SU-DHL-6 (cell line): Measurements from ENCODE around the gene RASGRP1.

Experiments
- CTCF ChIP-seq: fragments of 200-600 bp; sonication (generic); IDR thresholded peaks from one replicate; pipeline ENCODE4 v1.5.1; 2017; ENCODE audit warnings: antibody characterized with exemption, mild to moderate bottlenecking, low read length, moderate library complexity; ENCODE audit not compliant: insufficient read depth, poor library complexity, severe bottlenecking
- EZH2phosphoT487 ChIP-seq: fragments of 200-600 bp; sonication (generic), shearing (Covaris generic); conservative IDR thresholded peaks from 2 replicates; pipeline ENCODE4 v1.6.1; 2018; ENCODE audit warnings: mild to moderate bottlenecking, antibody characterized with exemption, low read length, moderate library complexity, mixed read lengths

- TF ChIP-seq CTCF (no peak), EZH2phosphoT487 (no peak)
Measured at GRCh38 chr15:38557921-38558320, 6.7 kb downstream of the RASGRP1 start.
